IMR-90 (cell line): ENCODE measurements around the gene SDHAF1.

Source experiments
- BHLHE40 ChIP-seq: fragments of 150-350 bp; IDR thresholded peaks from 2 replicates; pipeline ENCODE4 v1.6.1; 2016; ENCODE audit warnings: mild to moderate bottlenecking, low read depth, low read length
- CTCF ChIP-seq: conservative IDR thresholded peaks from 2 replicates; pipeline ENCODE4 v1.5.1; 2012; ENCODE audit warnings: mild to moderate bottlenecking, low read depth, low read length, improper control_type of control experiment
- ELK1 ChIP-seq: fragments of 150-350 bp; IDR thresholded peaks from 2 replicates; pipeline ENCODE4 v1.6.1; 2016; ENCODE audit warnings: low read depth, mild to moderate bottlenecking, low read length, moderate library complexity, borderline replicate concordance
- FOS ChIP-seq: fragments of 150-350 bp; IDR thresholded peaks from 2 replicates; pipeline ENCODE4 v1.6.1; 2016; ENCODE audit warnings: low read depth, low read length
- MAFK ChIP-seq: IDR thresholded peaks from 2 replicates; pipeline ENCODE4 v1.6.1; 2012; ENCODE audit warnings: low read depth, low read length, improper control_type of control experiment
- MXI1 ChIP-seq: IDR thresholded peaks from 2 replicates; pipeline ENCODE4 v1.6.1; 2012; ENCODE audit warnings: low read depth, mild to moderate bottlenecking, low read length, moderate library complexity, borderline replicate concordance
- POLR2A ChIP-seq: IDR thresholded peaks from 2 replicates; pipeline ENCODE4 v1.6.1; 2012; ENCODE audit warnings: mild to moderate bottlenecking, low read depth, low read length
- RCOR1 ChIP-seq: IDR thresholded peaks from 2 replicates; pipeline ENCODE4 v1.6.1; 2012; ENCODE audit warnings: mild to moderate bottlenecking, low read length, improper control_type of control experiment; ENCODE audit not compliant: insufficient replicate concordance
- RFX5 ChIP-seq: IDR thresholded peaks from 2 replicates; pipeline ENCODE4 v1.8.0; 2012; ENCODE audit warnings: low read depth, mild to moderate bottlenecking, low read length, moderate library complexity
- SMC3 ChIP-seq: fragments of 150-350 bp; IDR thresholded peaks from 2 replicates; pipeline ENCODE4 v1.6.1; 2016; ENCODE audit warnings: low read depth, mild to moderate bottlenecking, antibody characterized with exemption, low read length, moderate library complexity
- USF2 ChIP-seq: fragments of 150-350 bp; IDR thresholded peaks from 2 replicates; pipeline ENCODE4 v1.6.1; 2017; ENCODE audit warnings: mild to moderate bottlenecking, antibody characterized with exemption, low read length, low read depth

- TF ChIP-seq USF2 (no peak), CTCF (no peak), POLR2A (no peak), ELK1 (no peak), MXI1 (no peak), RFX5 (no peak), FOS (no peak), RCOR1 (no peak), BHLHE40 (no peak), MAFK (no peak), SMC3 (no peak)
Observed at GRCh38 chr19:36003284-36003683, 8.3 kb downstream of the SDHAF1 start.
